ENCODE results near the gene INHA.

DNA sequence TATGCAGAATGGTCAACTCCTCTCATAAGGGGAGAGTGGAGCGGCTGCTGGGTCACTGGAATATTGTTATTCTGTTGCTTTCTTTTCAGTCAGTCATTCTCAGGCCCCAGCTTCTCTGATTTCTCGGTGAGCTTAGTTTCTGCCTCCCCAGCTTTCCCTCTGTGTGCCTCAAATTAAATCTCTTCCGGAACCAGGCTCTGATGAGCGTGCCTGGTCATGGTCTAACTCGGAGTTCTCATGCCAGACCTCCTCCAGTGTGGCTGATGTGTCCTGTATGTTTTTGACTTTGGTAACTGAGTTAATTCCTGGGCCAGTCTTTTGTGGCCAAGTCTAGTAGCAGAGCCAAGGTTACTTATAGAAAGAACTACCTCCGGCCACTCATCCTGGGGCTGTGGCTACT lies 20.6 kb downstream of the INHA start:
- TF ChIP-seq, protein P1, sequence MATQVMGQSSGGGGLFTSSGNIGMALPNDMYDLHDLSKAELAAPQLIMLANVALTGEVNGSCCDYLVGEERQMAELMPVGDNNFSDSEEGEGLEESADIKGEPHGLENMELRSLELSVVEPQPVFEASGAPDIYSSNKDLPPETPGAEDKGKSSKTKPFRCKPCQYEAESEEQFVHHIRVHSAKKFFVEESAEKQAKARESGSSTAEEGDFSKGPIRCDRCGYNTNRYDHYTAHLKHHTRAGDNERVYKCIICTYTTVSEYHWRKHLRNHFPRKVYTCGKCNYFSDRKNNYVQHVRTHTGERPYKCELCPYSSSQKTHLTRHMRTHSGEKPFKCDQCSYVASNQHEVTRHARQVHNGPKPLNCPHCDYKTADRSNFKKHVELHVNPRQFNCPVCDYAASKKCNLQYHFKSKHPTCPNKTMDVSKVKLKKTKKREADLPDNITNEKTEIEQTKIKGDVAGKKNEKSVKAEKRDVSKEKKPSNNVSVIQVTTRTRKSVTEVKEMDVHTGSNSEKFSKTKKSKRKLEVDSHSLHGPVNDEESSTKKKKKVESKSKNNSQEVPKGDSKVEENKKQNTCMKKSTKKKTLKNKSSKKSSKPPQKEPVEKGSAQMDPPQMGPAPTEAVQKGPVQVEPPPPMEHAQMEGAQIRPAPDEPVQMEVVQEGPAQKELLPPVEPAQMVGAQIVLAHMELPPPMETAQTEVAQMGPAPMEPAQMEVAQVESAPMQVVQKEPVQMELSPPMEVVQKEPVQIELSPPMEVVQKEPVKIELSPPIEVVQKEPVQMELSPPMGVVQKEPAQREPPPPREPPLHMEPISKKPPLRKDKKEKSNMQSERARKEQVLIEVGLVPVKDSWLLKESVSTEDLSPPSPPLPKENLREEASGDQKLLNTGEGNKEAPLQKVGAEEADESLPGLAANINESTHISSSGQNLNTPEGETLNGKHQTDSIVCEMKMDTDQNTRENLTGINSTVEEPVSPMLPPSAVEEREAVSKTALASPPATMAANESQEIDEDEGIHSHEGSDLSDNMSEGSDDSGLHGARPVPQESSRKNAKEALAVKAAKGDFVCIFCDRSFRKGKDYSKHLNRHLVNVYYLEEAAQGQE (IDR thresholded peaks at IDR 0.05; ENCODE audit: low read depth, low read length), result no peak
- TF ChIP-seq, protein P2, sequence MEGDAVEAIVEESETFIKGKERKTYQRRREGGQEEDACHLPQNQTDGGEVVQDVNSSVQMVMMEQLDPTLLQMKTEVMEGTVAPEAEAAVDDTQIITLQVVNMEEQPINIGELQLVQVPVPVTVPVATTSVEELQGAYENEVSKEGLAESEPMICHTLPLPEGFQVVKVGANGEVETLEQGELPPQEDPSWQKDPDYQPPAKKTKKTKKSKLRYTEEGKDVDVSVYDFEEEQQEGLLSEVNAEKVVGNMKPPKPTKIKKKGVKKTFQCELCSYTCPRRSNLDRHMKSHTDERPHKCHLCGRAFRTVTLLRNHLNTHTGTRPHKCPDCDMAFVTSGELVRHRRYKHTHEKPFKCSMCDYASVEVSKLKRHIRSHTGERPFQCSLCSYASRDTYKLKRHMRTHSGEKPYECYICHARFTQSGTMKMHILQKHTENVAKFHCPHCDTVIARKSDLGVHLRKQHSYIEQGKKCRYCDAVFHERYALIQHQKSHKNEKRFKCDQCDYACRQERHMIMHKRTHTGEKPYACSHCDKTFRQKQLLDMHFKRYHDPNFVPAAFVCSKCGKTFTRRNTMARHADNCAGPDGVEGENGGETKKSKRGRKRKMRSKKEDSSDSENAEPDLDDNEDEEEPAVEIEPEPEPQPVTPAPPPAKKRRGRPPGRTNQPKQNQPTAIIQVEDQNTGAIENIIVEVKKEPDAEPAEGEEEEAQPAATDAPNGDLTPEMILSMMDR (IDR thresholded peaks at IDR 0.05), result no peak
